Stimulated activated CD4-positive, alpha-beta T cell treated with anti-CD3 and anti-CD28 coated beads, Interleukin-2, amount 100 ng/mL, for 4 hours (primary cell): Measurements from ENCODE around the gene MACROD2.
"Not testable (repeated sequence)": the region's sequence is repeated elsewhere in the genome, so short reads cannot be mapped to it uniquely, and the experiment has no call there.

Source experiments
- DNase-seq: peaks from one replicate; pipeline ENCODE4 v3.0.0-alpha.2; 2020; ENCODE audit warnings: low read depth

MACROD2 gene

GRCh38 chr20:14918281-14918680 lies 923.0 kb downstream of the MACROD2 start:
- no peak for DNase-seq

- no peak for DNase-seq
Observed at GRCh38 chr20:14918976-14919375, 923.7 kb downstream of the MACROD2 start.

- no peak for DNase-seq
Observed at GRCh38 chr20:14919501-14920081, 924.3 kb downstream of the MACROD2 start.

- DNase-seq: no peak
Observed at GRCh38 chr20:14921513-14921912, 926.2 kb downstream of the MACROD2 start.

- no peak for DNase-seq
Observed at GRCh38 chr20:14922503-14923267, 927.4 kb downstream of the MACROD2 start.

- no peak for DNase-seq
Observed at GRCh38 chr20:14924433-14924832, 929.1 kb downstream of the MACROD2 start.

GRCh38 chr20:14925300-14925699 lies 930.0 kb downstream of the MACROD2 start:
- DNase-seq: no peak

GRCh38 chr20:14926436-14926835 lies 931.1 kb downstream of the MACROD2 start:
- DNase-seq: not testable (repeated sequence)

GRCh38 chr20:14928083-14928482 lies 932.8 kb downstream of the MACROD2 start:
- DNase-seq: no peak

GRCh38 chr20:14929388-14929787 lies 934.1 kb downstream of the MACROD2 start:
- DNase-seq: no peak

GRCh38 chr20:14932040-14932439 lies 936.7 kb downstream of the MACROD2 start:
- no peak for DNase-seq

GRCh38 chr20:14935285-14935684 lies 940.0 kb downstream of the MACROD2 start:
- no peak for DNase-seq

GRCh38 chr20:14937021-14937420 lies 941.7 kb downstream of the MACROD2 start:
- no peak for DNase-seq

GRCh38 chr20:14937846-14938245 lies 942.5 kb downstream of the MACROD2 start:
- DNase-seq: no peak

GRCh38 chr20:14947536-14947935 lies 952.2 kb downstream of the MACROD2 start:
- DNase-seq: no peak

GRCh38 chr20:14947946-14948345 lies 952.6 kb downstream of the MACROD2 start:
- DNase-seq: no peak

GRCh38 chr20:14948416-14948815 lies 953.1 kb downstream of the MACROD2 start:
- DNase-seq: no peak

GRCh38 chr20:14950633-14951032 lies 955.3 kb downstream of the MACROD2 start:
- no peak for DNase-seq

GRCh38 chr20:14951105-14951504 lies 955.8 kb downstream of the MACROD2 start:
- DNase-seq: no peak

GRCh38 chr20:14951707-14952418 lies 956.5 kb downstream of the MACROD2 start:
- DNase-seq: no peak

GRCh38 chr20:14953736-14954135 lies 958.4 kb downstream of the MACROD2 start:
- DNase-seq: no peak

GRCh38 chr20:14955399-14955798 lies 960.1 kb downstream of the MACROD2 start:
- DNase-seq: no peak

GRCh38 chr20:14956026-14956425 lies 960.7 kb downstream of the MACROD2 start:
- DNase-seq: no peak
